K562 (cell line): Measurements from ENCODE around the gene CREB3L2. TPM values are rescaled to one million over a fixed set of nuclear protein-coding genes. Genes with fewer than 3 reads are reported as not detected.

ENCODE experiments used
- ARID1B ChIP-seq: fragments of 450-650 bp; IDR thresholded peaks from 2 replicates; pipeline ENCODE4 v1.6.1; 2016; ENCODE audit warnings: antibody characterized with exemption, mild to moderate bottlenecking, inconsistent platforms
- CCAR2 ChIP-seq: fragments of 200-400 bp; formaldehyde crosslinking; IDR thresholded peaks from 2 replicates; pipeline ENCODE4 v1.6.1; 2017; ENCODE audit warnings: mild to moderate bottlenecking, low read depth, low read length
- DPF2 ChIP-seq: fragments of 450-650 bp; IDR thresholded peaks from 2 replicates; pipeline ENCODE4 v1.6.1; 2016
- GABPB1 ChIP-seq: sonication (generic); formaldehyde crosslinking; IDR thresholded peaks from 2 replicates; pipeline ENCODE4 v1.8.0; 2022; ENCODE audit warnings: mild to moderate bottlenecking, missing genetic modification reagents
- HNRNPH1 ChIP-seq: fragments of 200-400 bp; formaldehyde crosslinking; optimal IDR thresholded peaks from 2 replicates; pipeline ENCODE3; 2017; ENCODE audit warnings: low read depth, mild to moderate bottlenecking, low read length, moderate library complexity
- MAX ChIP-seq: sonication (generic); formaldehyde crosslinking; IDR thresholded peaks from 2 replicates; pipeline ENCODE4 v1.9.0; 2022; ENCODE audit warnings: mild to moderate bottlenecking, missing genetic modification reagents
- MAZ ChIP-seq, 2 experiments: fragments of 450-650 bp in 1 of 2; sonication (generic) in 1 of 2; formaldehyde crosslinking; IDR thresholded peaks in 1 of 2; conservative IDR thresholded peaks in 1 of 2; 2 replicates each; pipeline versions ENCODE4 v1.4.0 to v1.5.0; 2020; ENCODE audit warnings: mild to moderate bottlenecking in 1 of 2, missing genetic modification reagents in 1 of 2
- MNT ChIP-seq, 2 experiments: fragments of 450-650 bp; conservative IDR thresholded peaks; 2 replicates each; pipeline ENCODE4 v1.6.1; 2017; ENCODE audit warnings: mild to moderate bottlenecking in 2 of 2, moderate library complexity in 2 of 2
- MTA3 ChIP-seq: fragments of 450-650 bp; formaldehyde crosslinking; IDR thresholded peaks from 2 replicates; pipeline ENCODE4 v1.6.1; 2017; ENCODE audit warnings: mild to moderate bottlenecking, borderline replicate concordance
- NELFE ChIP-seq: IDR thresholded peaks from 2 replicates; pipeline ENCODE4 v1.6.1; 2011; ENCODE audit warnings: mild to moderate bottlenecking; ENCODE audit not compliant: insufficient read depth, insufficient read length
- NFE2 ChIP-seq: IDR thresholded peaks from 2 replicates; pipeline ENCODE4 v1.6.1; 2014; ENCODE audit warnings: antibody characterized with exemption, low read depth
- RCOR1 ChIP-seq, 2 experiments: IDR thresholded peaks; 2 replicates each; pipeline ENCODE4 v1.6.1; 2012; ENCODE audit warnings: low read depth in 2 of 2, low read length in 2 of 2, borderline replicate concordance in 1 of 2, improper control_type of control experiment in 1 of 2
- SMARCC2 ChIP-seq: fragments of 450-650 bp; IDR thresholded peaks from 2 replicates; pipeline ENCODE4 v1.6.1; 2017; ENCODE audit warnings: antibody characterized with exemption, moderate library complexity, mild to moderate bottlenecking, low read depth
- SMARCE1 ChIP-seq: fragments of 450-650 bp; IDR thresholded peaks from 2 replicates; pipeline ENCODE4 v1.7.1; 2016; ENCODE audit warnings: mild to moderate bottlenecking
- SPI1 ChIP-seq: IDR thresholded peaks from 2 replicates; pipeline ENCODE4 v1.6.1; 2011; ENCODE audit warnings: low read depth, low read length, control low read depth, borderline replicate concordance
- TFAP4 ChIP-seq: sonication (generic); formaldehyde crosslinking; IDR thresholded peaks from 2 replicates; pipeline ENCODE4 v1.8.0; 2022; ENCODE audit warnings: missing genetic modification reagents, mild to moderate bottlenecking, moderate library complexity, borderline replicate concordance
- U2AF2 ChIP-seq: fragments of 200-400 bp; formaldehyde crosslinking; optimal IDR thresholded peaks from 2 replicates; pipeline ENCODE3; 2017; ENCODE audit warnings: low read depth, mild to moderate bottlenecking, low read length
- VEZF1 ChIP-seq: fragments of 200-800 bp; sonication (Bioruptor generic); IDR thresholded peaks from 2 replicates; pipeline ENCODE4 v1.6.1; 2017; ENCODE audit warnings: missing genetic modification characterization, missing compliant biosample characterization
- ZBTB2 ChIP-seq: fragments of 450-650 bp; IDR thresholded peaks from 2 replicates; pipeline ENCODE4 v1.6.1; 2016; ENCODE audit warnings: antibody characterized with exemption
- ZFP36 ChIP-seq: fragments of 150-350 bp; IDR thresholded peaks from 2 replicates; pipeline ENCODE4 v1.6.1; 2018; ENCODE audit warnings: low read length, low read depth; ENCODE audit not compliant: partially characterized antibody
- ZNF239 ChIP-seq: fragments of 250-450 bp; sonication (Bioruptor Pico); IDR thresholded peaks from 2 replicates; pipeline ENCODE4 v1.4.0; 2020; ENCODE audit warnings: mild to moderate bottlenecking
- ZNF445 ChIP-seq: fragments of 250-450 bp; sonication (Bioruptor Pico); IDR thresholded peaks from 2 replicates; pipeline ENCODE4 v1.4.0; 2020; ENCODE audit warnings: low read depth, mild to moderate bottlenecking, moderate library complexity
- polyA plus RNA-seq, 8 experiments: library from polyadenylated mRNA; depleted of rRNA in 4 of 8; stranded (reverse) in 5 of 8; unstranded in 3 of 8; fragments of >200 nt; fragmentation: Nextera tagmentation in 2 of 8; fragmentation: Illumina TruSeq in 1 of 8; extraction: Ambion mirVana in 2 of 8; extraction: Trizol in 1 of 8; gene quantifications; 2 replicates each; pipeline versions ENCODE4 v1.2.1 to v1.2.3, GENCODE V29; 2011 to 2014; ENCODE audit warnings: inconsistent platforms in 1 of 8, missing spikeins in 1 of 8
- total RNA-seq, 7 experiments: library from RNA; depleted of rRNA in 6 of 7; stranded (reverse); fragments of >200 nt in 6 of 7; fragmentation: Illumina TruSeq in 2 of 7; extraction: Trizol in 2 of 7; gene quantifications; 2 replicates each; pipeline versions ENCODE4 v1.2.1 to v1.2.3, GENCODE V29; 2011 to 2021; ENCODE audit warnings: low replicate concordance in 1 of 7

The CREB3L2 gene
- total and polyA plus RNA-seq, 9 of the 15 experiments (the other 6 are each of a cell fraction or from before 2014, with no cell fraction given): 7.1 to 45.6 (median 15.8) TPM

GRCh38 chr7:137978464-137979237, 23.2 kb downstream of the CREB3L2 start (continued):
- TF ChIP-seq MTA3: 0 out of 2 replicates have a peak, but pooled peaks have one; percentile 31
- no peak for TF ChIP-seq NELFE
- peak; percentile 88 for TF ChIP-seq ARID1B
- TF ChIP-seq MNT (conservative IDR thresholded peaks at IDR 0.05): 0 out of 4 replicates have a peak, but pooled peaks of 1 of the 2 experiments have one; percentile 22
- peak; percentile 33 for TF ChIP-seq ZFP36
- no peak for TF ChIP-seq ZNF239 (CRISPR knock-in tag)
- TF ChIP-seq U2AF2: no peak
- peak; percentile 71; the same call in 1 of the 2 replicates for TF ChIP-seq SMARCC2
- TF ChIP-seq VEZF1 (CRISPR knock-in tag): peak; percentile 97
- TF ChIP-seq SMARCE1: peak; percentile 91
- peak; percentile 70; the same call in 1 of the 2 replicates for TF ChIP-seq ZBTB2
- no peak for TF ChIP-seq MAZ (CRISPR knock-in tag; conservative IDR thresholded peaks at IDR 0.05 in 1 of 2, IDR thresholded peaks at IDR 0.05 in 1 of 2)
- TF ChIP-seq GABPB1: peak; percentile 59
- TF ChIP-seq MAX (CRISPR knock-in tag): peak; percentile 11; the same call in 1 of the 2 replicates
- peak; percentile 79 for TF ChIP-seq TFAP4 (CRISPR knock-in tag)
- no peak for TF ChIP-seq HNRNPH1
- peak; percentile 89 for TF ChIP-seq DPF2
- no peak for TF ChIP-seq CCAR2
- 0 out of 4 replicates have a peak, but pooled peaks of 1 of the 2 experiments have one; percentile 25 for TF ChIP-seq RCOR1 (IDR thresholded peaks at IDR 0.05; ENCODE audit: borderline replicate concordance in 1 of 2, low read depth in 2 of 2, low read length in 2 of 2)
- TF ChIP-seq SPI1: 0 out of 2 replicates have a peak, but pooled peaks have one; percentile 22
- TF ChIP-seq NFE2: peak; percentile 60
- TF ChIP-seq ZNF445 (CRISPR knock-in tag): no peak
